T-cell (primary cell): ENCODE results near the gene CHRNA4. TPM values are rescaled to one million over a fixed set of nuclear protein-coding genes. Genes with fewer than 3 reads are reported as not detected.

Source experiments
- ATAC-seq, 4 experiments: fragments of 200-7000 bp in 3 of 4; fragments of 150-1000 bp in 1 of 4; cut with Tn5 transposase; replicated peaks in 1 of 4; 1 replicate in 3 of 4; 2 replicates in 1 of 4; pipeline ENCODE4 v1.10.0; 2021; ENCODE audit warnings: moderate library complexity in 3 of 4, mild to moderate bottlenecking in 2 of 4, moderate number of reproducible peaks in 1 of 4
- CTCF ChIA-PET, 2 donors: fragments of 300-600 bp; sonication (Branson Sonifier 250); formaldehyde crosslinking; loops; one replicate each; lab custom pipeline; 2022; ENCODE audit warnings: antibody characterized with exemption in 2 of 2; lab: Charles Lee
- POLR2A ChIA-PET, 2 donors: fragments of 300-600 bp; sonication (Branson Sonifier 250); formaldehyde crosslinking; loops; one replicate each; lab custom pipeline; 2022; ENCODE audit warnings: antibody characterized with exemption in 2 of 2; lab: Charles Lee
- DNase-seq, 35 experiments: peaks; one replicate each; pipeline versions ENCODE4 v3.0.0 to v3.0.0-alpha.2; 2013 to 2023
- H3K27ac ChIP-seq: one replicate; pipeline ENCODE4 v1.5.1; 2013; ENCODE audit warnings: low read length
- H3K27me3 ChIP-seq, 2 experiments: replicated peaks in 1 of 2; 1 replicate in 1 of 2; 2 replicates in 1 of 2; pipeline versions ENCODE4 v1.6.1 to v1.7.0; 2013; ENCODE audit warnings: low read length in 1 of 2, mixed read lengths in 1 of 2; ENCODE audit not compliant: control insufficient read depth in 2 of 2, insufficient read depth in 2 of 2; ENCODE audit errors: extremely low read depth in 1 of 2
- H3K36me3 ChIP-seq, 2 donors: 1 replicate in 1 of 2; 2 replicates in 1 of 2; pipeline versions ENCODE4 v1.6.1 to v1.7.0; 2013; ENCODE audit warnings: low read length in 1 of 2; ENCODE audit not compliant: control insufficient read depth in 2 of 2, insufficient read depth in 1 of 2; ENCODE audit errors: extremely low read depth in 1 of 2
- H3K4me1 ChIP-seq, 2 experiments: 1 replicate in 1 of 2; 2 replicates in 1 of 2; pipeline versions ENCODE4 v1.6.1 to v1.7.0; 2013; ENCODE audit warnings: low read length in 2 of 2, mixed read lengths in 1 of 2; ENCODE audit not compliant: insufficient read depth in 2 of 2, control insufficient read depth in 1 of 2; ENCODE audit errors: extremely low read depth in 1 of 2
- H3K4me3 ChIP-seq, 2 donors: 1 replicate in 1 of 2; 2 replicates in 1 of 2; pipeline versions ENCODE4 v1.5.1 to v1.7.0; 2013; ENCODE audit warnings: mild to moderate bottlenecking in 2 of 2, low read length in 1 of 2, moderate library complexity in 1 of 2; ENCODE audit not compliant: control insufficient read depth in 1 of 2; ENCODE audit errors: extremely low read depth in 1 of 2
- H3K9me3 ChIP-seq: 2 replicates; pipeline ENCODE4 v1.7.0; 2013
- H3K27ac Mint-ChIP-seq, 2 donors: one replicate each; pipeline ENCODE4 v1.8.0; 2020 to 2021; ENCODE audit warnings: mild to moderate bottlenecking in 2 of 2, mixed read lengths in 2 of 2
- H3K27me3 Mint-ChIP-seq, 2 donors: one replicate each; pipeline ENCODE4 v1.8.0; 2021 to 2022; ENCODE audit warnings: mixed read lengths in 2 of 2
- H3K36me3 Mint-ChIP-seq: one replicate; pipeline ENCODE4 v1.8.0; 2021; ENCODE audit warnings: mixed read lengths
- H3K4me1 Mint-ChIP-seq, 3 donors: one replicate each; pipeline ENCODE4 v1.8.0; 2020 to 2022; ENCODE audit warnings: mixed read lengths in 3 of 3, mild to moderate bottlenecking in 1 of 3
- H3K4me3 Mint-ChIP-seq, 3 donors: one replicate each; pipeline ENCODE4 v1.8.0; 2020 to 2022; ENCODE audit warnings: mild to moderate bottlenecking in 3 of 3, mixed read lengths in 3 of 3, moderate library complexity in 3 of 3
- H3K9me3 Mint-ChIP-seq, 3 donors: one replicate each; pipeline ENCODE4 v1.8.0; 2020 to 2022; ENCODE audit warnings: mixed read lengths in 3 of 3
- WGBS: methylation state at CpG from one replicate; pipeline ENCODE4 v1.1.5; 2013; ENCODE audit warnings: missing lambda C conversion rate; ENCODE audit not compliant: insufficient coverage; 5-methylcytosine and 5-hydroxymethylcytosine counted together
- total RNA-seq, 35 experiments: library from RNA in 6 of 35; stranded (reverse) in 6 of 35; fragments of 120-200 nt in 1 of 35; gene quantifications; one replicate each; pipeline versions ENCODE4 v1.2.1 to v1.2.4 and lab custom pipeline; 2013 to 2026

CHRNA4 gene
- total RNA-seq, 5 donors from 2014 or later (not counting 1 experiment from before 2014, with no cell fraction given): not detected

DNA sequence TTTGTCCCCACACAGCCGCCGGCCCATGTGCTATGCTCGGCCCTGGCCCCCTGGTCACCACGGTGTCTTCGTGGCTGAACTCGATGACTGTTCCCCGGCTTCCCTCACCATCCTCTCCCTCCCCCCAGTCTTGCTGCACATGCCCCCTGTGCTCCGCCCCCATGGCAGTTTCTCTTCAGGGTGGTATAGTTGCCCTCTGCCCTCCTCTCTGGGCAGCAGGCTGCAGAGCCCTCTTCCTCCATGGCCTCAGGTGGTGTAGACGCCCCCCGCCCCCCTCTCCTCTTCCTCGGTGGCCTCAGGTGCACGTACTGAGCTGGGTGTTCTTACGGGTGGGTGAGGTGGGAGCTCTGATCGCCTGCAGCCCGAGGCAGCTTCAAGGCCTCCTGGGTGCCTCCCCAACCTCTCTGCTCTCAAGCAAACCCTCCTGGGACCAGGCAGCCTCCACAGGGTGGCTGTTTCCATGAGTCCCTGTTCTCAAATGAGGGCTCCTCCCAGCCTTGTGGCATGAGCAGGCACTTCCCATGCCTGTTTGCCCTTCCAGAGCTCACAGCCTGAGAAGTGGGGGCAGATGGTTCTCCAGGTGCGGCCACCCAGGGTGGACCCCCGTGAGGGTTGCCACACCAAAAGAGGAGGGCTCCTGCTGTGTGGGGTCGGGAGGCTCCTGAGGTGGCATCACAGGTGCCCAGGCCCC, 43.4 kb downstream of the CHRNA4 start:
- Mint-ChIP-seq H3K4me3 (no peak overlapping the region), H3K27ac (no peak overlapping the region), H3K27me3 (peaks cover 0 to 18% of the 10 kb centered on the region in 2 donors), H3K4me1 (no peaks in the 10 kb centered on the region), H3K36me3 (no peaks in the 10 kb centered on the region), H3K9me3 (no peaks in the 10 kb centered on the region)
- ChIA-PET POLR2A (no interaction called here), CTCF (no interaction called here)
- no peaks in the 10 kb centered on the region for H3K36me3 ChIP-seq
- no peaks in the 10 kb centered on the region for H3K4me1 ChIP-seq
- ATAC-seq (no peak), DNase-seq (no peak)
- WGBS: 75% methylated on average over 7 of the region's 18 CpGs
- H3K4me3 ChIP-seq: no peak overlapping the region
- no peaks in the 10 kb centered on the region for H3K9me3 ChIP-seq
- H3K27ac ChIP-seq: no peak overlapping the region
- peaks cover 0 to 70% of the 10 kb centered on the region in 2 experiments for H3K27me3 ChIP-seq

DNA sequence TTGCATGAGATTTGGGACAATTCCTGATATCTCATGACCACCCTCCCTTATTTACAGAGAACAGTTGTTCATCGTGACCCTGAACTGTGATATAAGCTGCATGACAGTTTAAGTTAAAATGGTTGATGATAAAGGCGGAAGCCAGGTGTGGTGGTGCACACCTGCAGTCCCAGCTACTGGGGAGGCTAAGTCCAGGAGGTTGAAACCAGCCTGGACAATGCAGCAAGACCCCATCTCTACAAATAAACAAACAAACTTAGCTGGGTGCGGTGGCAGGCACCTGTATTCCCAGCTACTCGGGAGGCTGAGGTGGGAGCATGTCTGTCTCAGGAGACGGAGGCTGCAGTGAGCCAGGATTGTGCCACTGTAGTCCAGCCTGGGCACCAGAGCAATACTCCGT, 44.1 kb downstream of the CHRNA4 start:
- H3K36me3 ChIP-seq: no peaks in the 10 kb centered on the region
- H3K9me3 Mint-ChIP-seq: no peaks in the 10 kb centered on the region
- no peak overlapping the region for H3K4me3 Mint-ChIP-seq
- H3K9me3 ChIP-seq: no peaks in the 10 kb centered on the region
- H3K4me1 ChIP-seq: no peaks in the 10 kb centered on the region
- H3K27ac ChIP-seq: no peak overlapping the region
- no peak for DNase-seq
- H3K27me3 ChIP-seq: peaks cover 0 to 70% of the 10 kb centered on the region in 2 experiments
- H3K4me1 Mint-ChIP-seq: no peaks in the 10 kb centered on the region
- POLR2A ChIA-PET: no interaction called here
- no peaks in the 10 kb centered on the region for H3K36me3 Mint-ChIP-seq
- WGBS: 79% methylated on average over 3 of the region's 6 CpGs
- H3K4me3 ChIP-seq: no peak overlapping the region
- ATAC-seq: no peak
- CTCF ChIA-PET: no interaction called here
- peaks cover 0 to 18% of the 10 kb centered on the region in 2 donors for H3K27me3 Mint-ChIP-seq
- no peak overlapping the region for H3K27ac Mint-ChIP-seq

DNA sequence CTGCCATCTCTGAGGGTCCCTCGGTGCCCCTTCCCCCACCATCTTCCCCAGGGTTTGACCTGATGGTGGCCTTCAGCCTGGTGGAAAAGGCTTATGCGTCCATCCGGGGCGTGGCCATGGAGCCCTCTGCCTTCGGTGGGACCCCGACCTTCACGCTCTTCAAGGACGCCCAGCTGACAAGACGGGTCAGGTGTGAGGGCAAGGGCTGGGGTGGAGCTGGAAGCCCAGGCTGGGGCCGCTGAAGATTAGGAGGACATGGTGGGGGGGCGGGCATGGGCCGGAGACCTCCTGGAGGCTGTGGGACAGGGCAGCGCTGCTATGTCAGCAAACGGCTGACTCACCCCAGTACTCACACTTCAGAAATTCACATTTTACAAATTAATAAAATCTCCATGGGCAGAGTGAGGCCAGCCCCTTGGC, 44.6 kb downstream of the CHRNA4 start:
- POLR2A ChIA-PET: no interaction called here

DNA sequence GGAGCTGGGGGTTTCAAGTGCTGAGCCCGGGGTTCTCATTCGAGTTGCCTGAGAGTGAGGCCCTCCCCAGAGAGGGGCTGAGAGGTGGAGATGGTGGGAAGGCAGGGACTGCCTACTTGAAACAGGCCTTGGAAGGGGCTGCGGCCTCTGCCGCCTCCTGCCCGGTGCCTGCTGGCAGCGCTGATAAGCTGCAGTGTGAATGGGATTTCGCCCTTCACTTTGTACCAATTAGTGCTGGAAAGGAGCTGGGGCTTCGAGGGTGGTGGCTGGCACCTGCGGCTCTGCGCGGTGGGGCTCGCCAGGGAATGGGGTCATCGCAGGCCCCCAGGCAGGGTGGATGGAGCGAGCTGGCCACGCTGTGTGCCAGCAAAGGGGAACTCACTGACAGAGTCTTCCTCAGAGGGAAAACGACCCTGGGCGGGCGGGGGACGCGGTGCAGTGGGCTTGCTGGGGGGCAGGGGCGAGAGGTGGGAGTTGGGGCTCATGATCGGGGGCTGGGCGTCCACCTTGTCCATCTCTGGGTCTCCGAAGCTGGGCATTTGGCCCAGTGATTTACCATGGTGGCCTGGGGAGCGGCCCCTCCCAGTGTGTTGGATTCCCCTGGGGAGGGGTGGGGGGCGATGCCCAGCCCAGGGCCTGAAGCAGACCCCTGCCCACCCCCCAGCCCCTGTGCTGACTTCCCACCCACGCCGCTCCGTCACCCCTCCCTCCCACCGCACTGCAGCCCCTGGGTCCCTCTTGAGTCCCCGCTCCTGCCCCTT, 45.2 kb downstream of the CHRNA4 start:
- no peak overlapping the region for H3K4me3 Mint-ChIP-seq
- WGBS: 76% methylated on average over 27 of the region's 31 CpGs
- Histone ChIP-seq H3K4me1 (no peaks in the 10 kb centered on the region), H3K4me3 (no peak overlapping the region), H3K36me3 (no peaks in the 10 kb centered on the region), H3K27ac (no peak overlapping the region), H3K9me3 (no peaks in the 10 kb centered on the region), H3K27me3 (peaks cover 0 to 68% of the 10 kb centered on the region in 2 experiments)
- CTCF ChIA-PET: no interaction called here
- H3K27me3 Mint-ChIP-seq: peaks cover 0 to 15% of the 10 kb centered on the region in 2 donors
- H3K9me3 Mint-ChIP-seq: no peaks in the 10 kb centered on the region
- ATAC-seq (no peak), DNase-seq (peak in 2 of 35 experiments; percentile 1)
- POLR2A ChIA-PET: no interaction called here
- no peaks in the 10 kb centered on the region for H3K36me3 Mint-ChIP-seq
- no peak overlapping the region for H3K27ac Mint-ChIP-seq
- H3K4me1 Mint-ChIP-seq: no peaks in the 10 kb centered on the region

More for the DNA sequence above, 44.6 kb downstream of the CHRNA4 start:
- Histone ChIP-seq H3K4me1 (no peaks in the 10 kb centered on the region), H3K36me3 (no peaks in the 10 kb centered on the region), H3K27ac (no peak overlapping the region), H3K4me3 (no peak overlapping the region), H3K9me3 (no peaks in the 10 kb centered on the region), H3K27me3 (peaks cover 0 to 69% of the 10 kb centered on the region in 2 experiments)
- Mint-ChIP-seq H3K36me3 (no peaks in the 10 kb centered on the region), H3K4me3 (no peak overlapping the region), H3K27me3 (peaks cover 0 to 18% of the 10 kb centered on the region in 2 donors), H3K27ac (no peak overlapping the region), H3K4me1 (no peaks in the 10 kb centered on the region), H3K9me3 (no peaks in the 10 kb centered on the region)
- DNase-seq (peak in 2 of 35 experiments; percentile 3), ATAC-seq (no peak)
- CTCF ChIA-PET: no interaction called here
- WGBS: 84% methylated on average over 9 of the region's 14 CpGs

DNA sequence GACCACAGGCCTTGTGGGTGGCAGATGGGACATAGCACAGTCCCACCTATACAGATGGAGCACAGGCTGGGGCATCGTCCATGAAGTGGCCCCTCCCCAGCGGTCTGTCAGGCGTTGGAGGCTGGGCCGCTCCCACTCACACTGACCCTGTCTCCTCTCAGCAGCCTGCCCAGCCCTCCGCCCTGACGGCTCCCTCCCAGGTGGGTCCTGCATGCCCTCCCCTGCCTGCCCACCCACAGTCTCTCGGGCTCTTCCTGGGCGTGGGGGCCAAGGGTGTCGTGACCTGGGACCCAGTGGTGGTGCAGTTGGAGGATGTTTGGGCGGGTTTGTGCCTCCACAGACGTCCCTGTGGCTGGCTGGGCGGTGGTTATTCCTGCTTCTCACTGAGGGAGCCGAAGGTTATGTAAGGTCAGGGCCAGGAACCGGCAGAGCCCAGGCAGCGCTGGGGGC, 45.9 kb downstream of the CHRNA4 start:
- H3K27ac Mint-ChIP-seq: no peak overlapping the region
- no peaks in the 10 kb centered on the region for H3K4me1 ChIP-seq
- no peaks in the 10 kb centered on the region for H3K4me1 Mint-ChIP-seq
- H3K27ac ChIP-seq: no peak overlapping the region
- no peaks in the 10 kb centered on the region for H3K9me3 Mint-ChIP-seq
- H3K4me3 ChIP-seq: no peak overlapping the region
- peaks cover 0 to 18% of the 10 kb centered on the region in 2 donors for H3K27me3 Mint-ChIP-seq
- DNase-seq (no peak), ATAC-seq (no peak)
- H3K9me3 ChIP-seq: no peaks in the 10 kb centered on the region
- WGBS: 52% methylated on average over 10 of the region's 15 CpGs
- H3K36me3 Mint-ChIP-seq: no peaks in the 10 kb centered on the region
- CTCF ChIA-PET: no interaction called here
- POLR2A ChIA-PET: no interaction called here
- H3K36me3 ChIP-seq: no peaks in the 10 kb centered on the region
- no peak overlapping the region for H3K4me3 Mint-ChIP-seq
- H3K27me3 ChIP-seq: peaks cover 0 to 68% of the 10 kb centered on the region in 2 experiments

DNA sequence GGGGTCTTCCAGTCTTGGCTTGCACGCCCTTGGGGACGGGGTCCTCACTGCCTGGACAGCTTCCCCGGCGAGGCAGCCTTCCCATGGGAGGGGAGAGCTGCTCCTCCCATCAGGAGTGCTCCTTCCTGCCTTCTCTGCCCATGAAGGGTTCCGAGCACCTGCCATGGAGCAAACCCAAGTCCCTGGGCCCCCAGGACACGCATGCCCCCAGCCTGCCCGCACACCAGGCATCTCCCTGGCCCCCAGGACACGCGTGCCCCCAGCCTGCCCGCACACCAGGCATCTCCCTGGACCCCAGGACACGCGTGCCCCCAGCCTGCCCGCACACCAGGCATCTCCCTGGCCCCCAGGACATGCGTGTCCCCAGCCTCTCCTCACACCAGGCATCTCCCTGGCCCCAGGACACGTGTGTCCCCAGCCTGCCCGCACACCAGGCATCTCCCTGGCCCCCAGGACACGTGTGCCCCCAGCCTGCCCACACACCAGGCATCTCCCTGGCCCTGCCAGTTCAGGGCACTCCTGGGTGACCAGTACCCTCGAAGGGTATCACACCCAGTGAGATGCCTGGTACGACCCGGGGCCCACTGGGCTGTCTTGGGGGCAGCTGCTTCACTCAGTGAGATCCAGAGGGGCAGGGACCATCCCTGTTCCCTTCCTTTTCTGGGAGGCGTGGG, 46.4 kb downstream of the CHRNA4 start:
- Histone ChIP-seq H3K4me3 (no peak overlapping the region), H3K27ac (no peak overlapping the region), H3K4me1 (no peaks in the 10 kb centered on the region), H3K9me3 (no peaks in the 10 kb centered on the region), H3K27me3 (peaks cover 0 to 71% of the 10 kb centered on the region in 2 experiments), H3K36me3 (no peaks in the 10 kb centered on the region)
- no peak for DNase-seq
- CTCF ChIA-PET: no interaction called here
- no peaks in the 10 kb centered on the region for H3K36me3 Mint-ChIP-seq
- no peak overlapping the region for H3K4me3 Mint-ChIP-seq
- no peaks in the 10 kb centered on the region for H3K4me1 Mint-ChIP-seq
- POLR2A ChIA-PET: no interaction called here
- peaks cover under 1 to 21% of the 10 kb centered on the region in 2 donors for H3K27me3 Mint-ChIP-seq
- 77% methylated on average over 16 of the region's 21 CpGs for WGBS
- H3K9me3 Mint-ChIP-seq: no peaks in the 10 kb centered on the region
- no peak for ATAC-seq
- H3K27ac Mint-ChIP-seq: no peak overlapping the region
